Chondrocyte (in vitro differentiated cells): ENCODE data around the gene DYNLL2. TPM values are rescaled to one million over a fixed set of nuclear protein-coding genes. Genes with fewer than 3 reads are reported as not detected.

Source experiments
- DNase-seq: peaks from one replicate; pipeline ENCODE4 v3.0.0; 2021; ENCODE audit warnings: mixed read lengths, low spot score
- H3K27ac Mint-ChIP-seq: one replicate; pipeline ENCODE4 v1.8.0; 2021; ENCODE audit warnings: mild to moderate bottlenecking, moderate library complexity, mixed read lengths; ENCODE audit not compliant: unreplicated experiment
- H3K27me3 Mint-ChIP-seq: 2 replicates; pipeline ENCODE4 v1.8.0; 2021; ENCODE audit warnings: low read depth, mixed read lengths
- H3K36me3 Mint-ChIP-seq: 2 replicates; pipeline ENCODE4 v1.8.0; 2021; ENCODE audit warnings: low read depth, mixed read lengths
- H3K4me1 Mint-ChIP-seq: 2 replicates; pipeline ENCODE4 v1.8.0; 2021; ENCODE audit warnings: low read depth, mild to moderate bottlenecking, mixed read lengths
- H3K4me3 Mint-ChIP-seq: one replicate; pipeline ENCODE4 v1.8.0; 2021; ENCODE audit warnings: mild to moderate bottlenecking, moderate library complexity, mixed read lengths; ENCODE audit not compliant: unreplicated experiment
- H3K9me3 Mint-ChIP-seq: 2 replicates; pipeline ENCODE4 v1.8.0; 2021; ENCODE audit warnings: low read depth, mixed read lengths
- CTCF ChIP-seq: fragments of 200-600 bp; sonication (generic); IDR thresholded peaks from 2 replicates; pipeline ENCODE4 v1.5.0; 2021; ENCODE audit warnings: antibody characterized with exemption, mild to moderate bottlenecking, moderate library complexity
- total RNA-seq: library from RNA; stranded (reverse); gene quantifications from 3 replicates; pipeline ENCODE4 v1.2.1, GENCODE V29; 2021

The DYNLL2 gene
- total RNA-seq, 1 donor from 2014 or later, result 15.7 TPM

GRCh38 chr17:58091024-58091567, 7.9 kb downstream of the DYNLL2 start:
- TF ChIP-seq CTCF, result no peak
- peaks cover 37% of the 10 kb centered on the region for H3K36me3 Mint-ChIP-seq
- H3K9me3 Mint-ChIP-seq, result no peaks in the 10 kb centered on the region
- H3K27ac Mint-ChIP-seq, result no peak overlapping the region
- peaks cover 3% of the 10 kb centered on the region for H3K4me1 Mint-ChIP-seq
- no peaks in the 10 kb centered on the region for H3K27me3 Mint-ChIP-seq
- DNase-seq, result no peak
- no peak overlapping the region for H3K4me3 Mint-ChIP-seq

DNA sequence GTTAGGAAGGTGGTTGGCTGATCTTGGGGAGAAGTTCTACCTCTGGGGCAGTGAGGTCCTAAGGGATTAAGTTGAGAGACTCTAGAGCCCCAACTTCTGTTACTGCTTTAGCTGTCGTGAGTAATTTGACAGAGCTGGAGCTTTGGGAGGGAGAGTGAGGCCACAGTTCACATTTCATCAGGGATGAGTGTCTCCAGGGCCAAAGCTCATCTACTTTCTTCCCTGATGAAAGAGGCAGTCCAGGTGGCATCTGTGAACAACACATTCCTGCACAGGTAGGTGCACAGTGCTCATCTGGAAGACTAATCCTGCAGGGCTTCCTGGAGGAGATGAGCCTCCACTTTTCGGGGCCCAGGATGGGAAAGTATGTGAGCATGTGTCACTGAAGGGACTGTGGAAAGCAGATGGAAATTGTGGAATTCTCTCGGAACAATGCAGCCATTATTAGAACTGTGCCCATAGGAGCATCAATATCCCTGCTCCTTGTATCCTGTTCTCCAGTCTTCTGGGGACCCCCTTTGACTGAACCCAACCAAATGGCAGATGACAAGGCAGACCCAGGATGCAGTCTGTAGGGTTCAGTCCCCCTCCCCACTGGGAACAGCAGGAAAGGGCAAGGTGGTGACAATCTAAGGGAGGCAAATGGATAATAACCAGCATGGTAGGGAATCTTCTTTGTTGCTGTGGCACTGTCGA, 9.0 kb downstream of the DYNLL2 start:
- Mint-ChIP-seq H3K4me1 (no peaks in the 10 kb centered on the region), H3K36me3 (peaks cover 33% of the 10 kb centered on the region), H3K27ac (no peak overlapping the region), H3K27me3 (no peaks in the 10 kb centered on the region), H3K9me3 (no peaks in the 10 kb centered on the region), H3K4me3 (no peak overlapping the region)
- DNase-seq, result no peak
- no peak for TF ChIP-seq CTCF

GRCh38 chr17:58092797-58093385, 9.7 kb downstream of the DYNLL2 start:
- Mint-ChIP-seq H3K4me1 (no peaks in the 10 kb centered on the region), H3K4me3 (no peak overlapping the region), H3K36me3 (peaks cover 33% of the 10 kb centered on the region), H3K27ac (no peak overlapping the region), H3K9me3 (no peaks in the 10 kb centered on the region), H3K27me3 (no peaks in the 10 kb centered on the region)
- DNase-seq, result no peak
- no peak for TF ChIP-seq CTCF

DNA sequence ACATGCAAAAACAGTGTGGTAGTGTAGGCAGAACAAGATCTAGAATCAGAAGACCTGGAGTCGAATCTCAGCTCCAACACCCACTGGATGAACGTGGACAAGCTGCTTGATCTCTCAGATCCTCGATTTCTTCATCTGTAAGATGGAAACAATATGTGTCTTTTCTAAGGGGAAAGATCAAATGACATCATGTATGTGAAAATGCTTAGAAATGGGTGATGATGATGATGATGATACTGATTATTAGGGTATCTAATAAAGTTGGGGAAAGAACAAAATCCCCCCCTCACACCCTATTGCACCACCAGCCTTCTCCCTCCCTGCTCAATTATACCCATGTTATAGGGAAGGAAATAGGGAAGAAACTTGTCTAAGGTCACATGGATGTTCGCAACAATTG, 10.9 kb downstream of the DYNLL2 start:
- peaks cover 30% of the 10 kb centered on the region for H3K36me3 Mint-ChIP-seq

More for the DNA sequence above, 10.9 kb downstream of the DYNLL2 start:
- no peak for DNase-seq
- Mint-ChIP-seq H3K4me3 (no peak overlapping the region), H3K9me3 (no peaks in the 10 kb centered on the region), H3K4me1 (no peaks in the 10 kb centered on the region), H3K27ac (no peak overlapping the region), H3K27me3 (no peaks in the 10 kb centered on the region)
- no peak for TF ChIP-seq CTCF
